ENCODE data around the gene NF1. TPM values are rescaled to one million over a fixed set of nuclear protein-coding genes. Genes with fewer than 3 reads are reported as not detected.

NF1 gene
- total and polyA plus RNA-seq, 2 of the 13 experiments (the other 11 are each of a cell fraction or from before 2014, with no cell fraction given) = 21.5 to 26.5 TPM

GRCh38 chr17:31389657-31390381 lies 295.0 kb downstream of the NF1 start (continued):
- TF ChIP-seq ZNF407 (CRISPR knock-in tag; IDR thresholded peaks at IDR 0.05; ENCODE audit: not compliant biosample characterization) = no peak
- no peak for TF ChIP-seq ZNF333 (CRISPR knock-in tag; IDR thresholded peaks at IDR 0.05; ENCODE audit: borderline replicate concordance)

GRCh38 chr17:31390426-31390747 lies 295.6 kb downstream of the NF1 start:
- peaks cover 8 to 42% of the 10 kb centered on the region in 2 experiments for H3K27me3 ChIP-seq (ENCODE audit: control insufficient read depth in 1 of 2, insufficient read depth in 2 of 2, low read length in 2 of 2)
- TF ChIP-seq CBX1 (IDR thresholded peaks at IDR 0.05; ENCODE audit: low read depth) = no peak
- TF ChIP-seq SRSF4 (IDR thresholded peaks at IDR 0.05; ENCODE audit: low read depth, low read length, poor library complexity, severe bottlenecking) = no peak
- TF ChIP-seq SRF (IDR thresholded peaks at IDR 0.05; ENCODE audit: low read depth, low read length) = no peak
- TF ChIP-seq ATM (IDR thresholded peaks at IDR 0.05; ENCODE audit: borderline replicate concordance) = no peak
- TF ChIP-seq ZNF776 (CRISPR knock-in tag; IDR thresholded peaks at IDR 0.05) = no peak
- TF ChIP-seq MBD4 (IDR thresholded peaks at IDR 0.05; ENCODE audit: borderline replicate concordance, low read length) = no peak
- TF ChIP-seq PRMT3 (CRISPR knock-in tag; IDR thresholded peaks at IDR 0.05; ENCODE audit: borderline replicate concordance, low read depth) = no peak
- no peak for TF ChIP-seq ZSCAN29 (CRISPR knock-in tag; conservative IDR thresholded peaks at IDR 0.05)
- no peak for TF ChIP-seq DDIT3 (CRISPR knock-in tag; IDR thresholded peaks at IDR 0.05)
- no peak for TF ChIP-seq ZNF780A (CRISPR knock-in tag; IDR thresholded peaks at IDR 0.05)
- no peak for TF ChIP-seq ELF1 (CRISPR knock-in tag; IDR thresholded peaks at IDR 0.05)
- TF ChIP-seq NFE2 (CRISPR knock-in tag; IDR thresholded peaks at IDR 0.05) = no peak

More at GRCh38 chr17:31390426-31390747, 295.6 kb downstream of the NF1 start:
- no peak for ATAC-seq
- no peak for FAIRE-seq
- ChIA-PET CTCF (ENCODE audit: low intra/inter-chr PET ratio, low total read pairs) (interaction anchor here (2.3 kb wide), 1 partner anchor 135 kb away, joined by 24 read pairs; no protein-coding TSS in a partner anchor), POLR2A (no interaction called here)
- no TSS peak for BruUV-seq (replicated peaks)
- H3K4me2 ChIP-seq (ENCODE audit: low read depth, low read length) = no peak overlapping the region
- H3K4me1 ChIP-seq (ENCODE audit: insufficient read depth, low read length) = no peaks in the 10 kb centered on the region
- no peak overlapping the region for H3K4me3 ChIP-seq (replicated peaks in 1 of 3; ENCODE audit: insufficient read depth in 1 of 3, low read depth in 2 of 3, low read length in 3 of 3)
- H4K20me1 ChIP-seq (ENCODE audit: insufficient read depth, low read length) = no peaks in the 10 kb centered on the region
- H2AFZ ChIP-seq (ENCODE audit: low read length) = no peak overlapping the region
- no peaks in the 10 kb centered on the region for H3K9me3 ChIP-seq (ENCODE audit: low read length)
- in situ Hi-C loops (cut with HindIII; ENCODE audit: extremely low pct_ligation_motif_present, low pct_unique_long_range_greater_than_20kb) = no loop called here
- intact Hi-C loops (cut with micrococcal nuclease; ENCODE audit: unreplicated experiment) = loop anchor here (2.0 kb wide), 1 partner anchor 134 kb away; no protein-coding TSS in a partner anchor
- H3K27ac ChIP-seq (ENCODE audit: extremely low read length, insufficient read depth, low read length) = no peak overlapping the region
- no peak overlapping the region for H3K9ac ChIP-seq (ENCODE audit: insufficient read depth, low read depth, low read length)
- DNase-seq (ENCODE audit: low spot score) = no peak
- whole genome bisulfite sequencing (ENCODE audit: low lambda C conversion rate) = 85% methylated on average over 7 of the region's 8 CpGs
- H3K79me2 ChIP-seq (ENCODE audit: insufficient read depth, low read length) = no peaks in the 10 kb centered on the region
- H3K36me3 ChIP-seq (replicated peaks in 1 of 2; ENCODE audit: control insufficient read depth in 1 of 2, insufficient read depth in 2 of 2, low read length in 2 of 2) = no peaks in the 10 kb centered on the region
